ENCODE measurements around the gene BAHCC1.

DNA sequence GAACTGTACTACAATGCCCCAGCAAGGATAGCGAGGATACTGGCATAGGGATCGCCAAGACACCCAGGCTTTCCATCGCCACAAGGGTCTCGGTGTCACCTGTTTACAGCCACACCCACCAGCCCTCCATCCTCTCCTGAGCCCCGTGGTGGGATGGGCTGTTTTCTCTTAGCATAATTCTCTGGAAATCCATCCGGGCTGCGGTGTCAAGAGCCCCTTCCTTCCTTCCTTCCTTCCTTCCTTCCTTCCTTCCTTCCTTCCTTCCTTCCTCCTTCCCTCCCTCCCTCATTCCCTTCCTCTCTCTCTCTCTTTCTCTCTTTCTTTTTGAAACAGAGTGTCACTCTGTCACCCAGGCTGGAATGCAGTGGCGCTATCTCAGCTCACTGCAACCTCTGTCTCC is 36.0 kb upstream of the BAHCC1 start:
- TF ChIP-seq CTCF (IDR thresholded peaks at IDR 0.05): no peak
- TF ChIP-seq STAT6 (CRISPR knock-in tag; conservative IDR thresholded peaks at IDR 0.05; ENCODE audit: low read depth): no peak
- TF ChIP-seq CBFB (CRISPR knock-in tag; IDR thresholded peaks at IDR 0.05; ENCODE audit: low read depth): no peak
- TF ChIP-seq, protein P1, sequence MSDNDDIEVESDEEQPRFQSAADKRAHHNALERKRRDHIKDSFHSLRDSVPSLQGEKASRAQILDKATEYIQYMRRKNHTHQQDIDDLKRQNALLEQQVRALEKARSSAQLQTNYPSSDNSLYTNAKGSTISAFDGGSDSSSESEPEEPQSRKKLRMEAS (CRISPR knock-in tag; IDR thresholded peaks at IDR 0.05): no peak
- TF ChIP-seq NR2C2 (CRISPR knock-in tag; IDR thresholded peaks at IDR 0.05): no peak
- no peak for TF ChIP-seq FOXJ3 (CRISPR knock-in tag; IDR thresholded peaks at IDR 0.05; ENCODE audit: borderline replicate concordance)
- TF ChIP-seq ZNF263 (CRISPR knock-in tag; IDR thresholded peaks at IDR 0.05; ENCODE audit: low read depth): no peak
- TF ChIP-seq CREB1 (CRISPR knock-in tag; IDR thresholded peaks at IDR 0.05): no peak
- TF ChIP-seq ATF1 (CRISPR knock-in tag; IDR thresholded peaks at IDR 0.05): no peak
- TF ChIP-seq, protein P2, sequence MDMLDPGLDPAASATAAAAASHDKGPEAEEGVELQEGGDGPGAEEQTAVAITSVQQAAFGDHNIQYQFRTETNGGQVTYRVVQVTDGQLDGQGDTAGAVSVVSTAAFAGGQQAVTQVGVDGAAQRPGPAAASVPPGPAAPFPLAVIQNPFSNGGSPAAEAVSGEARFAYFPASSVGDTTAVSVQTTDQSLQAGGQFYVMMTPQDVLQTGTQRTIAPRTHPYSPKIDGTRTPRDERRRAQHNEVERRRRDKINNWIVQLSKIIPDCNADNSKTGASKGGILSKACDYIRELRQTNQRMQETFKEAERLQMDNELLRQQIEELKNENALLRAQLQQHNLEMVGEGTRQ (CRISPR knock-in tag; IDR thresholded peaks at IDR 0.05): no peak
- TF ChIP-seq NFE2L1 (CRISPR knock-in tag; IDR thresholded peaks at IDR 0.05): no peak
- TF ChIP-seq ESRRA (CRISPR knock-in tag; IDR thresholded peaks at IDR 0.05; ENCODE audit: borderline replicate concordance): no peak
